ENCODE measurements around the gene ADSS1.
A peak's percentile ranks its signal among the peaks of the same experiment; 100 is the strongest.

Gene ADSS1

GRCh38 chr14:104786091-104786586 lies 62.1 kb downstream of the ADSS1 start:
- peak; percentile 46 for DNase-seq (ENCODE audit: low read depth, low spot score)
- no peak overlapping the region for H3K4me3 ChIP-seq (ENCODE audit: low read length)

GRCh38 chr14:104786726-104787675 lies 63.0 kb downstream of the ADSS1 start:
- H3K4me3 ChIP-seq (ENCODE audit: low read length): no peak overlapping the region
- no peak for DNase-seq (ENCODE audit: low read depth, low spot score)

GRCh38 chr14:104787736-104788135 lies 63.7 kb downstream of the ADSS1 start:
- DNase-seq (ENCODE audit: low read depth, low spot score): no peak
- H3K4me3 ChIP-seq (ENCODE audit: low read length): no peak overlapping the region

GRCh38 chr14:104788161-104788818 lies 64.3 kb downstream of the ADSS1 start:
- no peak for DNase-seq (ENCODE audit: low read depth, low spot score)
- H3K4me3 ChIP-seq (ENCODE audit: low read length): no peak overlapping the region

- H3K4me3 ChIP-seq (ENCODE audit: low read length): no peak overlapping the region
- no peak for DNase-seq (ENCODE audit: low read depth, low spot score)
Measured at GRCh38 chr14:104788873-104789663, 65.0 kb downstream of the ADSS1 start.

- no peak for DNase-seq (ENCODE audit: low read depth, low spot score)
- no peak overlapping the region for H3K4me3 ChIP-seq (ENCODE audit: low read length)
Measured at GRCh38 chr14:104789752-104790743, 66.0 kb downstream of the ADSS1 start.

GRCh38 chr14:104791425-104791824 lies 67.4 kb downstream of the ADSS1 start:
- DNase-seq (ENCODE audit: low read depth, low spot score): no peak

GRCh38 chr14:104792101-104792884 lies 68.3 kb downstream of the ADSS1 start:
- H3K4me3 ChIP-seq (ENCODE audit: low read length): no peak overlapping the region
- no peak for DNase-seq (ENCODE audit: low read depth, low spot score)

More at GRCh38 chr14:104791425-104791824, 67.4 kb downstream of the ADSS1 start:
- no peak overlapping the region for H3K4me3 ChIP-seq (ENCODE audit: low read length)

- no peak overlapping the region for H3K4me3 ChIP-seq (ENCODE audit: low read length)
- no peak for DNase-seq (ENCODE audit: low read depth, low spot score)
Measured at GRCh38 chr14:104792945-104793702, 69.1 kb downstream of the ADSS1 start.

GRCh38 chr14:104793703-104793959 lies 69.6 kb downstream of the ADSS1 start:
- peak overlapping the region; percentile 72; the same call in 1 of the 2 replicates for H3K4me3 ChIP-seq (ENCODE audit: low read length)

GRCh38 chr14:104794099-104794498 lies 70.1 kb downstream of the ADSS1 start:
- H3K4me3 ChIP-seq (ENCODE audit: low read length): peak overlapping the region; percentile 72
- DNase-seq (ENCODE audit: low read depth, low spot score): no peak

More at GRCh38 chr14:104793703-104793959, 69.6 kb downstream of the ADSS1 start:
- DNase-seq (ENCODE audit: low read depth, low spot score): no peak

- no peak for DNase-seq (ENCODE audit: low read depth, low spot score)
- H3K4me3 ChIP-seq (ENCODE audit: low read length): peak overlapping the region; percentile 72
Measured at GRCh38 chr14:104794631-104794992, 70.6 kb downstream of the ADSS1 start.

- no peak for DNase-seq (ENCODE audit: low read depth, low spot score)
- H3K4me3 ChIP-seq (ENCODE audit: low read length): peak within 1 kb of the TSS; percentile 72
Measured at GRCh38 chr14:104794993-104795780, 71.2 kb downstream of the ADSS1 start, which contains the start of gene AKT1. TSS of gene AKT1 (minus strand) at chr14:104795748. CDS start at chr14:104792643, 3,105 bp downstream.

GRCh38 chr14:104795781-104796686 lies 72.0 kb downstream of the ADSS1 start:
- DNase-seq (ENCODE audit: low read depth, low spot score): no peak
- H3K4me3 ChIP-seq (ENCODE audit: low read length): peak overlapping the region; percentile 56

- H3K4me3 ChIP-seq (ENCODE audit: low read length): no peak overlapping the region
Measured at GRCh38 chr14:104796687-104797081, 72.7 kb downstream of the ADSS1 start.

More at GRCh38 chr14:104796687-104797081, 72.7 kb downstream of the ADSS1 start:
- no peak for DNase-seq (ENCODE audit: low read depth, low spot score)

All from Jurkat, Clone E6-1 (cell line).